D341Med (cell line): ENCODE results near the gene TMEM115.

Experiments
- DNase-seq: peaks from one replicate; pipeline ENCODE4 v3.0.0; 2012; ENCODE audit warnings: low spot score

TMEM115 gene

GRCh38 chr3:50352781-50353180 is 6.5 kb downstream of the TMEM115 start:
- DNase-seq, result no peak

- DNase-seq, result no peak
Observed at GRCh38 chr3:50351323-50351697, 8.0 kb downstream of the TMEM115 start.

- peak; percentile 97 for DNase-seq
Observed at GRCh38 chr3:50350527-50351322, 8.6 kb downstream of the TMEM115 start, which contains the start of the genes CYB561D2 and NPRL2. Gene CYB561D2 (plus strand): TSS chr3:50350862. CDS start chr3:50351434, 572 bp downstream. Gene NPRL2 (minus strand): TSS chr3:50350775. CDS start chr3:50350652, 123 bp downstream.

- DNase-seq, result no peak
Observed at GRCh38 chr3:50350213-50350526, 9.2 kb downstream of the TMEM115 start.

- peak; percentile 74 for DNase-seq
Observed at GRCh38 chr3:50347187-50347813, 12.0 kb downstream of the TMEM115 start.

- peak; percentile 94 for DNase-seq
Observed at GRCh38 chr3:50345586-50346234, 13.6 kb downstream of the TMEM115 start, which contains the start of gene ZMYND10. Gene ZMYND10 (minus strand): TSS chr3:50345732. CDS start chr3:50345579, 153 bp downstream.

- no peak for DNase-seq
Observed at GRCh38 chr3:50345008-50345407, 14.3 kb downstream of the TMEM115 start.

GRCh38 chr3:50342813-50343633 is 16.3 kb downstream of the TMEM115 start:
- no peak for DNase-seq

GRCh38 chr3:50341996-50342650 is 17.2 kb downstream of the TMEM115 start:
- no peak for DNase-seq

GRCh38 chr3:50341537-50341936 is 17.8 kb downstream of the TMEM115 start:
- no peak for DNase-seq

- no peak for DNase-seq
Observed at GRCh38 chr3:50340448-50341329, 18.6 kb downstream of the TMEM115 start, which contains the start of gene RASSF1. Gene RASSF1 (minus strand): TSS chr3:50340836. CDS start chr3:50340805, 31 bp downstream.

- DNase-seq, result no peak
Observed at GRCh38 chr3:50340147-50340447, 19.2 kb downstream of the TMEM115 start.

GRCh38 chr3:50339485-50340146 is 19.7 kb downstream of the TMEM115 start:
- no peak for DNase-seq

GRCh38 chr3:50338965-50339364 is 20.4 kb downstream of the TMEM115 start:
- no peak for DNase-seq

GRCh38 chr3:50337175-50337861 is 22.0 kb downstream of the TMEM115 start:
- DNase-seq, result peak; percentile 98

- DNase-seq, result no peak
Observed at GRCh38 chr3:50336452-50337174, 22.7 kb downstream of the TMEM115 start.

- DNase-seq, result no peak
Observed at GRCh38 chr3:50334339-50335075, 24.8 kb downstream of the TMEM115 start.

GRCh38 chr3:50333744-50334328 is 25.5 kb downstream of the TMEM115 start:
- DNase-seq, result no peak
